Measurements from ENCODE around the gene SIPA1L3. TPM values are rescaled to one million over a fixed set of nuclear protein-coding genes. Genes with fewer than 3 reads are reported as not detected.

Gene SIPA1L3
- total RNA-seq, 1 donor from 2014 or later = 16.1 TPM

- no peak for DNase-seq (ENCODE audit: low spot score)
These were observed 275.7 kb downstream of the SIPA1L3 start for GRCh38 chr19:38182536-38183210.

- no peak for DNase-seq (ENCODE audit: low spot score)
These were observed 276.4 kb downstream of the SIPA1L3 start for GRCh38 chr19:38183251-38183897.

GRCh38 chr19:38184815-38185214 is 277.8 kb downstream of the SIPA1L3 start:
- DNase-seq (ENCODE audit: low spot score) = no peak

- no peak for DNase-seq (ENCODE audit: low spot score)
These were observed 278.6 kb downstream of the SIPA1L3 start for GRCh38 chr19:38185562-38185961.

- DNase-seq (ENCODE audit: low spot score) = no peak
These were observed 283.1 kb downstream of the SIPA1L3 start for GRCh38 chr19:38190061-38190460.

GRCh38 chr19:38190793-38191192 is 283.8 kb downstream of the SIPA1L3 start:
- DNase-seq (ENCODE audit: low spot score) = no peak

- no peak for DNase-seq (ENCODE audit: low spot score)
These were observed 284.7 kb downstream of the SIPA1L3 start for GRCh38 chr19:38191747-38192146.

- DNase-seq (ENCODE audit: low spot score) = no peak
These were observed 286.4 kb downstream of the SIPA1L3 start for GRCh38 chr19:38193445-38193844.

GRCh38 chr19:38194061-38194701 is 287.2 kb downstream of the SIPA1L3 start:
- DNase-seq (ENCODE audit: low spot score) = no peak

GRCh38 chr19:38195237-38195636 is 288.2 kb downstream of the SIPA1L3 start:
- no peak for DNase-seq (ENCODE audit: low spot score)

GRCh38 chr19:38196245-38196837 is 289.3 kb downstream of the SIPA1L3 start:
- no peak for DNase-seq (ENCODE audit: low spot score)

GRCh38 chr19:38196948-38197656 is 290.1 kb downstream of the SIPA1L3 start:
- DNase-seq (ENCODE audit: low spot score) = no peak

GRCh38 chr19:38197937-38198704 is 291.1 kb downstream of the SIPA1L3 start:
- DNase-seq (ENCODE audit: low spot score) = no peak

GRCh38 chr19:38199340-38199739 is 292.3 kb downstream of the SIPA1L3 start:
- no peak for DNase-seq (ENCODE audit: low spot score)

- no peak for DNase-seq (ENCODE audit: low spot score)
These were observed 294.7 kb downstream of the SIPA1L3 start for GRCh38 chr19:38201731-38202130.

- no peak for DNase-seq (ENCODE audit: low spot score)
These were observed 295.5 kb downstream of the SIPA1L3 start for GRCh38 chr19:38202504-38202903.

- DNase-seq (ENCODE audit: low spot score) = no peak
These were observed 296.2 kb downstream of the SIPA1L3 start for GRCh38 chr19:38203197-38203596.

- no peak for DNase-seq (ENCODE audit: low spot score)
These were observed 297.1 kb downstream of the SIPA1L3 start for GRCh38 chr19:38204096-38204495.

- no peak for DNase-seq (ENCODE audit: low spot score)
These were observed 297.7 kb downstream of the SIPA1L3 start for GRCh38 chr19:38204728-38205127.

- no peak for DNase-seq (ENCODE audit: low spot score)
These were observed 299.2 kb downstream of the SIPA1L3 start for GRCh38 chr19:38206006-38206745.

Measured in mesenteric fat pad (tissue), 1 donor.